A549 (cell line): ENCODE data around the gene ARHGAP10. TPM values are rescaled to one million over a fixed set of nuclear protein-coding genes. Genes with fewer than 3 reads are reported as not detected.

Source experiments
- ATAC-seq, 2 experiments: fragments of 200-7000 bp in 1 of 2; fragments of >200 bp in 1 of 2; cut with Nextera tagmentation in 1 of 2; cut with Tn5 transposase in 1 of 2; 3 replicates each; pipeline versions ENCODE4 v1.8.0 to v1.9.1; 2018 to 2020; ENCODE audit warnings: mild to moderate bottlenecking in 1 of 2, moderate library complexity in 1 of 2
- CTCF ChIA-PET: fragments of 300-600 bp; sonication (Branson Sonifier 250); formaldehyde crosslinking; extraction: SDS; loops from one replicate; lab custom pipeline; 2021; ENCODE audit warnings: antibody characterized with exemption, inconsistent platforms; lab: Yijun Ruan, JAX
- POLR2A ChIA-PET: fragments of 350-600 bp; formaldehyde crosslinking; extraction: SDS; loops from one replicate; lab custom pipeline; 2021; ENCODE audit warnings: antibody characterized with exemption, inconsistent platforms; lab: Yijun Ruan, JAX
- DNase-seq, 2 experiments: peaks; one replicate each; pipeline versions ENCODE4 v3.0.0 to v3.0.0-alpha.2; 2011 to 2016; ENCODE audit warnings: low read depth in 1 of 2, low spot score in 1 of 2
- FAIRE-seq: peaks from 2 replicates; lab custom pipeline; 2011; peaks lifted over from hg19 to GRCh38; lab: Jason Lieb, UNC
- H3K27ac ChIP-seq, 2 experiments: fragments of >200 bp; sonication (Bioruptor Twin); formaldehyde crosslinking; 3 replicates each; pipeline ENCODE4 v1.5.1; 2016 to 2017
- H3K4me1 ChIP-seq: fragments of >200 bp; sonication (Bioruptor Twin); formaldehyde crosslinking; 3 replicates; pipeline ENCODE4 v1.6.1; 2016
- H3K4me2 ChIP-seq: fragments of >200 bp; sonication (Bioruptor Twin); formaldehyde crosslinking; 3 replicates; pipeline ENCODE4 v1.6.1; 2016
- H3K4me3 ChIP-seq: fragments of >200 bp; sonication (Bioruptor Twin); formaldehyde crosslinking; 3 replicates; pipeline ENCODE4 v1.5.1; 2016
- H3K9me3 ChIP-seq: fragments of >200 bp; sonication (Bioruptor Twin); formaldehyde crosslinking; 3 replicates; pipeline ENCODE4 v1.6.1; 2016
- CBX2 ChIP-seq: fragments of 200-600 bp; sonication (generic); IDR thresholded peaks from 2 replicates; pipeline ENCODE4 v1.6.1; 2016; ENCODE audit warnings: low read depth, mild to moderate bottlenecking, borderline replicate concordance
- CHD2 ChIP-seq: fragments of 150-350 bp; IDR thresholded peaks from 2 replicates; pipeline ENCODE4 v1.6.1; 2014; ENCODE audit warnings: low read length; ENCODE audit not compliant: partially characterized antibody
- PHF8 ChIP-seq: fragments of 200-600 bp; sonication (generic); IDR thresholded peaks from 2 replicates; pipeline ENCODE4 v1.6.1; 2016; ENCODE audit warnings: low read depth, mild to moderate bottlenecking, antibody characterized with exemption, moderate library complexity, borderline replicate concordance
- ZFP36 ChIP-seq: fragments of 450-650 bp; IDR thresholded peaks from 2 replicates; pipeline ENCODE4 v1.6.1; 2014; ENCODE audit warnings: borderline replicate concordance; ENCODE audit not compliant: partially characterized antibody
- WGBS: methylation state at CpG from one replicate; pipeline ENCODE4 v1.1.6; 2017; ENCODE audit errors: missing lambda C conversion rate; 5-methylcytosine and 5-hydroxymethylcytosine counted together
- polyA plus RNA-seq, 4 experiments: library from polyadenylated mRNA; depleted of rRNA in 3 of 4; stranded (reverse); fragments of >200 nt; fragmentation: RNase III in 1 of 4; extraction: RNeasy Plus Mini Kit Qiagen cat#74134 plus additional on column Dnase treatment in 1 of 4; gene quantifications; 2 replicates in 3 of 4; 3 replicates in 1 of 4; pipeline ENCODE4 v1.2.3, GENCODE V29; 2011 to 2017
- TF ChIP-seq, protein P1 (sequence below): fragments of 200-600 bp; sonication (generic); IDR thresholded peaks from 2 replicates; pipeline ENCODE4 v1.6.1; 2016; ENCODE audit warnings: antibody characterized with exemption, mild to moderate bottlenecking, moderate library complexity
- TF ChIP-seq, protein P2 (sequence below): fragments of 250-450 bp; sonication (Bioruptor Pico); IDR thresholded peaks from 2 replicates; pipeline ENCODE4 v1.5.0; 2021; ENCODE audit warnings: mild to moderate bottlenecking, moderate library complexity, borderline replicate concordance
- TF ChIP-seq, protein P3 (sequence below): fragments of 150-350 bp; IDR thresholded peaks from 2 replicates; pipeline ENCODE4 v1.6.1; 2014; ENCODE audit warnings: low read depth, mild to moderate bottlenecking, low read length
- TF ChIP-seq, protein P4 (sequence below): fragments of >200 bp; sonication (Bioruptor Twin); formaldehyde crosslinking; IDR thresholded peaks from 3 replicates; pipeline ENCODE4 v1.6.1; 2016

The ARHGAP10 gene
- polyA plus RNA-seq, 2 of the 4 experiments (the other 2 are of a cell fraction) = 7.0 to 7.2 TPM

DNA sequence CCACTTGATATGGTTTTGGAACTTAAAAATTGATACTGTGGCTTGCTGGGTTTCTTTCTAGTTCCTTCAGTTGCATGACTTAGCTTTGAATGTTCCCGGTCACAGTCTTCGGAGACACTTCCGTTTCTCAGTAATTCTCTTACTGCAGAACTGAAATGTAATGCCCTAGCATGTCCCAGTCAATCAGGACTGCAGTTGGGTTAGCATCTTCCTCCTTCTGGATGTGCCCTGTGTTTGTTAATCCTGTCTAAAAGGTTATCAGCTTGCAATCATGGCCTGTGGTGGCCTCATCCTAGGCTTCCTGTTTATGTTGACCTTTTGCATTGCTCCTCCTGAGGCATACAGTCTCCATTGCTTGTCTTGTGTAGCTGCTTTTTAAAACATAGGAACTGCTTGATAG is 275.9 kb downstream of the ARHGAP10 start (continued):
- TF ChIP-seq, protein P1, sequence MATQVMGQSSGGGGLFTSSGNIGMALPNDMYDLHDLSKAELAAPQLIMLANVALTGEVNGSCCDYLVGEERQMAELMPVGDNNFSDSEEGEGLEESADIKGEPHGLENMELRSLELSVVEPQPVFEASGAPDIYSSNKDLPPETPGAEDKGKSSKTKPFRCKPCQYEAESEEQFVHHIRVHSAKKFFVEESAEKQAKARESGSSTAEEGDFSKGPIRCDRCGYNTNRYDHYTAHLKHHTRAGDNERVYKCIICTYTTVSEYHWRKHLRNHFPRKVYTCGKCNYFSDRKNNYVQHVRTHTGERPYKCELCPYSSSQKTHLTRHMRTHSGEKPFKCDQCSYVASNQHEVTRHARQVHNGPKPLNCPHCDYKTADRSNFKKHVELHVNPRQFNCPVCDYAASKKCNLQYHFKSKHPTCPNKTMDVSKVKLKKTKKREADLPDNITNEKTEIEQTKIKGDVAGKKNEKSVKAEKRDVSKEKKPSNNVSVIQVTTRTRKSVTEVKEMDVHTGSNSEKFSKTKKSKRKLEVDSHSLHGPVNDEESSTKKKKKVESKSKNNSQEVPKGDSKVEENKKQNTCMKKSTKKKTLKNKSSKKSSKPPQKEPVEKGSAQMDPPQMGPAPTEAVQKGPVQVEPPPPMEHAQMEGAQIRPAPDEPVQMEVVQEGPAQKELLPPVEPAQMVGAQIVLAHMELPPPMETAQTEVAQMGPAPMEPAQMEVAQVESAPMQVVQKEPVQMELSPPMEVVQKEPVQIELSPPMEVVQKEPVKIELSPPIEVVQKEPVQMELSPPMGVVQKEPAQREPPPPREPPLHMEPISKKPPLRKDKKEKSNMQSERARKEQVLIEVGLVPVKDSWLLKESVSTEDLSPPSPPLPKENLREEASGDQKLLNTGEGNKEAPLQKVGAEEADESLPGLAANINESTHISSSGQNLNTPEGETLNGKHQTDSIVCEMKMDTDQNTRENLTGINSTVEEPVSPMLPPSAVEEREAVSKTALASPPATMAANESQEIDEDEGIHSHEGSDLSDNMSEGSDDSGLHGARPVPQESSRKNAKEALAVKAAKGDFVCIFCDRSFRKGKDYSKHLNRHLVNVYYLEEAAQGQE = no peak
- TF ChIP-seq, protein P2, sequence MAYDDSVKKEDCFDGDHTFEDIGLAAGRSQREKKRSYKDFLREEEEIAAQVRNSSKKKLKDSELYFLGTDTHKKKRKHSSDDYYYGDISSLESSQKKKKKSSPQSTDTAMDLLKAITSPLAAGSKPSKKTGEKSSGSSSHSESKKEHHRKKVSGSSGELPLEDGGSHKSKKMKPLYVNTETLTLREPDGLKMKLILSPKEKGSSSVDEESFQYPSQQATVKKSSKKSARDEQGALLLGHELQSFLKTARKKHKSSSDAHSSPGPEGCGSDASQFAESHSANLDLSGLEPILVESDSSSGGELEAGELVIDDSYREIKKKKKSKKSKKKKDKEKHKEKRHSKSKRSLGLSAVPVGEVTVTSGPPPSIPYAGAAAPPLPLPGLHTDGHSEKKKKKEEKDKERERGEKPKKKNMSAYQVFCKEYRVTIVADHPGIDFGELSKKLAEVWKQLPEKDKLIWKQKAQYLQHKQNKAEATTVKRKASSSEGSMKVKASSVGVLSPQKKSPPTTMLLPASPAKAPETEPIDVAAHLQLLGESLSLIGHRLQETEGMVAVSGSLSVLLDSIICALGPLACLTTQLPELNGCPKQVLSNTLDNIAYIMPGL = no peak

DNA sequence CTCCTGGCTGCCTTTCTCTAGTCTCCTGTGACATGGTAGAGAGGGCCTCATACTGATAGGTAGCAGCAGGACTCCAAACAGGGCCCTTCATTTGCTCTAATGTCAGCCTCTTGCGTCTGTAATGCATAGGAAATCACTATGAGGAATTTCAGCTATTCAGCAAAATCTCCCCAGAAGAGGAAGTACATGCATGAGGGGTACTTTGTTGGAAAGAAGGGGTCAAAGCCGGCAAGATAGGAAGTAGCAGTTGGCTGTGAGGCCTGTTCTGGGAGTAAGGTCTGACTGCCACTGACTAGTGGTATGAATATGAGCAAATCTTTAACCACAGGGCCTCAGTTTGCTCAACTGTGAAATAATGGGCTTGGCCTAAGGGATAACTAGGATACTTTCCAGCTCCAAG is 283.2 kb downstream of the ARHGAP10 start:
- no peak overlapping the region for H3K27ac ChIP-seq
- H3K9me3 ChIP-seq = no peaks in the 10 kb centered on the region
- ChIA-PET POLR2A (no interaction called here), CTCF (no interaction called here)
- ATAC-seq = no peak
- FAIRE-seq = no peak
- H3K4me3 ChIP-seq = no peak overlapping the region
- TF ChIP-seq, protein P3, sequence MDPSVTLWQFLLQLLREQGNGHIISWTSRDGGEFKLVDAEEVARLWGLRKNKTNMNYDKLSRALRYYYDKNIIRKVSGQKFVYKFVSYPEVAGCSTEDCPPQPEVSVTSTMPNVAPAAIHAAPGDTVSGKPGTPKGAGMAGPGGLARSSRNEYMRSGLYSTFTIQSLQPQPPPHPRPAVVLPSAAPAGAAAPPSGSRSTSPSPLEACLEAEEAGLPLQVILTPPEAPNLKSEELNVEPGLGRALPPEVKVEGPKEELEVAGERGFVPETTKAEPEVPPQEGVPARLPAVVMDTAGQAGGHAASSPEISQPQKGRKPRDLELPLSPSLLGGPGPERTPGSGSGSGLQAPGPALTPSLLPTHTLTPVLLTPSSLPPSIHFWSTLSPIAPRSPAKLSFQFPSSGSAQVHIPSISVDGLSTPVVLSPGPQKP = no peak
- no peak for TF ChIP-seq CHD2
- TF ChIP-seq, protein P4, sequence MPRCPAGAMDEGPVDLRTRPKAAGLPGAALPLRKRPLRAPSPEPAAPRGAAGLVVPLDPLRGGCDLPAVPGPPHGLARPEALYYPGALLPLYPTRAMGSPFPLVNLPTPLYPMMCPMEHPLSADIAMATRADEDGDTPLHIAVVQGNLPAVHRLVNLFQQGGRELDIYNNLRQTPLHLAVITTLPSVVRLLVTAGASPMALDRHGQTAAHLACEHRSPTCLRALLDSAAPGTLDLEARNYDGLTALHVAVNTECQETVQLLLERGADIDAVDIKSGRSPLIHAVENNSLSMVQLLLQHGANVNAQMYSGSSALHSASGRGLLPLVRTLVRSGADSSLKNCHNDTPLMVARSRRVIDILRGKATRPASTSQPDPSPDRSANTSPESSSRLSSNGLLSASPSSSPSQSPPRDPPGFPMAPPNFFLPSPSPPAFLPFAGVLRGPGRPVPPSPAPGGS = no peak
- no peak for TF ChIP-seq PHF8
- TF ChIP-seq, protein P2 = no peak
- no peak for TF ChIP-seq CBX2
- TF ChIP-seq, protein P1 = no peak
- TF ChIP-seq ZFP36 = no peak
- DNase-seq = no peak
- H3K4me1 ChIP-seq = 0 out of 3 replicates have a peak, but pooled peaks cover 3% of the 10 kb centered on the region
- no peak overlapping the region for H3K4me2 ChIP-seq
- WGBS = 92% methylated on average over 2 of the region's 2 CpGs
